GM21825 (cell line): ENCODE results near the gene FUNDC2.

Experiments used
- ATAC-seq: cut with Tn5 transposase; IDR thresholded peaks from one replicate; pipeline ENCODE4 v1.9.1; 2021; ENCODE audit warnings: mild to moderate bottlenecking, moderate library complexity; ENCODE audit not compliant: unreplicated experiment

FUNDC2 gene

DNA sequence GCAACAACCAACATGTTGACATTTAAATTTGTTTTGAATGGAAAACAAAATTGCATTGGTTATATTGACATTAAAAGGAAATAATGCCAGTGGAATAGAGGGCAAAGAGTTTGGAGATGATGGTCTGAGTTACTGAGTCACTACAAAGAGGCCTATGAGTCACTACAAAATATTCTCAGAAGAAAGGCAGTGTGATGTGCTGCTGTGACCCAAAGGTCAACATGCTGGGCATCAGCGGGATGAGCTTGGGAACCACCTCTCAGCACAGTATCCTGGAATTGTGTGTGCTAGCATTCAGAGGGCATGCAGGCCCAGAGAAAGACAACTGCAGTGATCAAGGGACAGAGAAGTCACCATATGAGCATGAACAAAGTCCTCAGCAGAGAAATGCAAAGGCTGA, 41.5 kb downstream of the FUNDC2 start:
- ATAC-seq, result no peak

GRCh38 chrX:155069414-155069813, 42.8 kb downstream of the FUNDC2 start:
- no peak for ATAC-seq

DNA sequence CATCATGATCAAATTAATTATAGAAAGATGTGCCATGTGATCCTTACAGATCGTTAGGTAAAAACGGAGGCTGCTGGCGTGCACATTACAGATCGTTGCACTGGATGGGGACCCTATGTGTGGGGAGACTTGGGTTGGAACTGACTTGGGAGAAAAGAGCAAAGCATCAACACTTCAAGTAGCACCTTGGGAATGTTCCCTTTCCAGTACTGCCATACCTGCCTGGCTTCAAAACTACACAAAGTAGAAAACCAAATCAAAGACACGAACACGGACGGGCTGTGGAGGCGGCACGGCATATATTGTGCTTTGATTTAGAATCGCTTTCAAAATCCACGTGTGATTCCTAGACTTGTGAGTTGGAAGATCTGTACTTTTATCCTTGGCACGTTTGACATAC, 43.4 kb downstream of the FUNDC2 start:
- ATAC-seq, result no peak

DNA sequence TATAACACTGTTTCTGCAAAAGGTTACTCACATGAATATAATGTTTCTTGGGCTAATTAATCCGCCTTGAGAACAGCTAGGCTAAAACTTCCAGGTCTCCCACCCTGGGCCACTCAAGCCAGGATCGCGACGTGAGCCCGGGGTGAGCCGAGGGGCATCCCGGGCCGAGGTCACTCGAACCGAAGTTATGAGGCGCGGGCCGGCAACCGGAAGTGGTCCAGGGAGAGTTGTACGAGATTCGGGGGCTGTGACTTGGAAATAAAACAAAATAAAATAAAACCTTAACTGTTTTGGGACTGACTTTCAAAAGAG, 44.0 kb downstream of the FUNDC2 start:
- ATAC-seq, result peak; percentile 22

DNA sequence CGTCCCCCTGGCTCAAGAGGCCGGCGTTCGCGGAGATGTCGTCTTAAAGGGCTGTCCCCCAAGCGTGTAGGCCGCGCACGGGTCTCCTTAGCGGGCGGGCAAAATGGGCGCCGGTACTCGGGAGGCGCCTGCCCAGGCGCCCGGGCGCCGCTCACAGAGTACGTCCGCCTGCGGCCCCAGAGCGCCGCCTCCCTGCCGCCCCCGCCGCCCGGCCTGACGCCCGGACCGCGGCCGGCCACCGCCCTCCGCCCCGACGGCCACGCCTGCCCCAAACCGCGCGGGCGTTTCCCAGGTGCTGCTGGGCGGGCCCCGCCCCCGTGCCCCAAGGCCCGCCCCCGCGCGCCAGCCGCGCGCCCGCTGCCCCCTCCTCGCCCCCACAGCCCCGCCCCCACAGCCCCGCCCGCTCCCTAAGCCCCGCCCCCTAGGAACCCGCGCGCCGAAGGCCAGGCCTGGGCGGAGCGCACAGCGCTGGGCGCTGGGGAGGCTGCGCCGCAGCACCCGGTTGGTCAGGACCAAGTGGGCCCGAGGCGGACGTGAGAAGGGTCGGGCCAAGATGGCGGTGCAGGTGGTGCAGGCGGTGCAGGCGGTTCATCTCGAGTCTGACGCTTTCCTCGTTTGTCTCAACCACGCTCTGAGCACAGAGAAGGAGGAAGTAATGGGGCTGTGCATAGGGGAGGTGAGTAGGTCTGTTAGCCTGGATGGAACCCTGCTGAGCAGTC, 44.5 kb downstream of the FUNDC2 start, which contains the start of the genes BRCC3, CMC4 and MTCP1:
Gene BRCC3, plus strand, starts transcription at position 534 of the 719 bp plus-strand sequence. Its CDS starts 20 bp downstream, at position 554.
Gene CMC4, minus strand, starts transcription at position 162 of the 719 bp plus-strand sequence. CDS start 7,113 bp downstream, outside the sequence.
Gene MTCP1, minus strand, starts transcription at position 162 of the 719 bp plus-strand sequence. CDS start 5,126 bp downstream, outside the sequence.
- ATAC-seq, result peak; percentile 87

- ATAC-seq, result no peak
Measured at GRCh38 chrX:155071694-155072280, 45.1 kb downstream of the FUNDC2 start.

DNA sequence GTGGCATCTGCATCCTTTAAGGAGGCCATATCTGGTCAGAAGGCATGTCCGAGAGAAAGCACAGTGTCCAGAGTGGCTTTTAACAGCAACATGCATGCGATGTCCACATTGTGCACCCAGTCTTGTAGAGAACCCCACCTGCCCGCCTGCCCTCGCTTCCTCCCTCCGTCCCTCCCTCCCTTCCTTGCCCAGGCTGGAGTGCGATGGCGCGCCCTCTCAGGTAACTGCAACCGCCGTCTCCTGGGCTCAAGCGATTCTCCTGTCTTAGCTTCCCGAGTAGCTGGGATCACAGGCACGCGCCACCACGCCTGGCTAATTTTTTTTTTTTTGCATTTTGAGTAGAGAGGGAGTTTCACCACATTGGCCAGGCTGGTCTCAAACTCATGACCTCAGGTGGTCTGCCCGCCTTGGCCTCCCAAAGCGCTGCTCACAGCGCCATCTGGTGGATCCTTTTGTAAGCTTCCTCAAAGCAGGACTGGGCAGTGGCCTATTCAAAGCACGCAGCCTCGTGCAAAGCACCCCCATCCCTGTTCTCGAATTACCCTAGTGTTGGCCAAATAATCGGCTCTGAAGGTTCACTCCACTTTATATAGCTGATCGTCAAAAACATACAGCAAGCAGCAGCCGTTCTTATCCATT, 59.7 kb downstream of the FUNDC2 start:
- no peak for ATAC-seq

DNA sequence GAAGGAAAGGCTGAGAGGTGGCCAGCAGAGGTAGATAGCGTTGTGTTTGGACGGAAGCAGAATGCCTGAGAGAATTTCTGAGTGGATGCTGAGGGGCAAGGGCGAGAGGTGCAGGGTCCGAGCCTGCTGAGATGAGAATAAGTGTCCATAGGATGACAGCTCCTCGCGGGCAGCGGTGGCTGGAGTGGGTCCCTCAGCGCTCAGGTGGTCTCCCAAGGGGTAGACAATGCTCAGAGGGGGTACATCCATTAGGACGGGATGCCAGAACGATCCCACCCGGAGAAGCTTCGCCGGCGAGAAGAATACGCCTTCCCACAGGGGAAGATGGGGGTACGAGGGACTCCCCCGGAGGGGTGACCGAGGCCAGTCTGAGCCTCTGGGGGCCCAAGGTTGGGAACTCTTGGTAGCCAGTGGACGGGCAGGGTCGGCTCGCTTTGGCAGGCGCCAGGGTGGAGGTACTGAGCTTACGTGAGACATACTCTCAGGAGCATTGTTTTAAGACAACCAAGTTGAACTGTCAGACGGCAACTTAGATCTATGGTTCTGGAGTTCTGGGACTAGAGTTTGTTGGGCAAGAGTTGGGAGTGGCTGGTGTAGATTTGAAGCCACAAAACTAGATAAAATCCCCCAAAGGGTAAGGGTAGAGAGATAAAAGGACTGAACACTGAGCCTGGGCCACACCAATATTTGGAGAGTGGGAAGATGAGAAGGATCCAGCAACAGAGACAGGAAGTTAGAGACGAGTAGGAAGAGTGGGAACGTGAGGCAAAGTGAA, 60.5 kb downstream of the FUNDC2 start:
- no peak for ATAC-seq

- peak; percentile 72 for ATAC-seq
Measured at GRCh38 chrX:155094468-155095061, 67.9 kb downstream of the FUNDC2 start.

DNA sequence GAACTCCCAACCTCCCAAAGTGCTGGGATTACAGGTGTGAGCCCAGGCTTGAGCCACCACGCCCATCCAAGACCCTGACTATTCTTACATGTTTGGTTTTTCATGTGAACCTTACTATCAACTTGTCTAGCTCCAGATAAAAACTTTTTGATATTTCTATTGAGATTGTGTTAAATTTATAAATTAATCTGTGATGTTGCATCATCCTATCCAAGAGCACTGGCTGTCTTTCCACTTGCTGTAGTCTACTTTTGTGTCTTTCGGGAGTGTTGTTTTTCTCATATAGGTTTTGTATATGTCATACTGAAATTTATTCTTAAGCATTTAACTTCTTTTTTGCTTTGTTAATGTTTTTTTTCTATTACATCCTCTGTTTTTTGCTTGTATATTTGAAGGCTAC, 79.3 kb downstream of the FUNDC2 start:
- ATAC-seq, result no peak

GRCh38 chrX:155108427-155108826, 81.8 kb downstream of the FUNDC2 start:
- ATAC-seq, result no peak
